OCI-M2 (cell line): ENCODE results near the gene NXPH4.

Experiments used
- DNase-seq: peaks from one replicate; lab custom pipeline; 2025; ENCODE audit not compliant: unreplicated experiment; lab: John Stamatoyannopoulos, UW

The NXPH4 gene

GRCh38 chr12:57268264-57268663 is 51.7 kb downstream of the NXPH4 start:
- DNase-seq, result no peak

DNA sequence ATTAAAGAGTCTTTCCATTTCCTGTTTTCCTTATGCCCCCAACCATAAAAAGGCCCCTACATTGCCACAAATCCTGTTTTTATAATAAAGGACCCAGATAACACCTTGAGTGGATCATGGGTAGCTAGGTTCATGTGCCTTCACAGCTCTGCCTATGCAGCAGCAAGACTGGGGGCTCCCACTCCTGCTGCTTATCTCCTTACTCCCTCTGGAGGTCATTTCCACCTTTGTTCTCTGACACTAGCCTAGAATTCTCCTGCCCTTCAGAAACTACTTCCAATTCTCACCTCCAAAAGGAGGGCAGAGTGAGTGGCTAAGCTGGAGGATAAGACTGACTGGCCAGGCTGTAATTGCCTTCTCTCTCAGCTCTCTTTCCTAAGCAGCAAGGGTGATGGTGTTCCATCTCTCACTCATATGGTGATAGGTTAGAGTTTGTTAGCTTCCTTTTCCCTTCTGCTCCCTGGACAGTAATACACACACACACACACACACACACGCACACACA is 54.4 kb downstream of the NXPH4 start:
- no peak for DNase-seq

- no peak for DNase-seq
Measured at GRCh38 chr12:57272337-57273151, 56.0 kb downstream of the NXPH4 start.

DNA sequence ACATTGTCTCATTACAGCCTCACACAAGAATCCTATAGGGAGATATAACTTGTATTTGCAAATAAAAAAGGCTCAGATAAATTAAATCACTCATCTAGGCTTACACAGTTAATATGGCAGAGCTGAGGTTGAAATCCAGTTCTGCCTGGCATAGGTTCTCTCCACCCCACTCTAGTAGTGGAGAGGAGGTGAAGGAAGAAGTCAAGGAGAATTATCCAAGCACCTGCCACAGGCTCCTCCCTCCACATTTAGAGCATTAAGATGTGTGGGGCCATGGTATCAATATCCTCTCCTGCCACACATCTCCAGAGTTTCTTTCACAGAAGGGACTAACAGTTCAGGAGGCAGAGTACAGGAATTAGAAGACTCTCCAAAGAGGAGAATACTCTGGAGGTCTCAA is 56.9 kb downstream of the NXPH4 start:
- no peak for DNase-seq
